Smooth muscle cell (in vitro differentiated cells): ENCODE measurements around the gene TMC4. TPM values are rescaled to one million over a fixed set of nuclear protein-coding genes. Genes with fewer than 3 reads are reported as not detected.

Source experiments
- DNase-seq: peaks from one replicate; lab custom pipeline; 2025; ENCODE audit not compliant: unreplicated experiment; lab: John Stamatoyannopoulos, UW
- H2AFZ ChIP-seq: fragments of 200-600 bp; sonication (generic); 2 replicates; pipeline ENCODE4 v1.6.0; 2016; ENCODE audit warnings: antibody characterized with exemption, low read depth, mild to moderate bottlenecking
- H3F3A ChIP-seq: fragments of 200-600 bp; sonication (generic); 2 replicates; pipeline ENCODE4 v1.6.0; 2017; ENCODE audit warnings: antibody characterized with exemption, low read depth
- H3K27ac ChIP-seq: fragments of 200-600 bp; sonication (generic); 2 replicates; pipeline ENCODE4 v1.5.1; 2016; ENCODE audit warnings: low read depth, mild to moderate bottlenecking
- H3K27me3 ChIP-seq: fragments of 200-600 bp; sonication (generic); 2 replicates; pipeline ENCODE4 v1.6.1; 2016; ENCODE audit warnings: low read depth, mild to moderate bottlenecking
- H3K36me3 ChIP-seq: fragments of 200-600 bp; sonication (generic); 2 replicates; pipeline ENCODE4 v1.5.1; 2016; ENCODE audit warnings: low read depth
- H3K4me1 ChIP-seq: fragments of 200-600 bp; sonication (generic); 2 replicates; pipeline ENCODE4 v1.5.1; 2016; ENCODE audit warnings: low read depth
- H3K4me2 ChIP-seq: fragments of 200-600 bp; sonication (generic); 2 replicates; pipeline ENCODE4 v1.6.0; 2016; ENCODE audit warnings: mild to moderate bottlenecking
- H3K4me3 ChIP-seq: fragments of 200-600 bp; sonication (generic); 2 replicates; pipeline ENCODE4 v1.5.1; 2016; ENCODE audit warnings: mild to moderate bottlenecking
- H3K79me2 ChIP-seq: fragments of 200-600 bp; sonication (generic); 2 replicates; pipeline ENCODE4 v1.6.0; 2016; ENCODE audit warnings: low read depth, mild to moderate bottlenecking
- H3K9ac ChIP-seq: fragments of 200-600 bp; sonication (generic); 2 replicates; pipeline ENCODE4 v1.6.0; 2016; ENCODE audit warnings: low read depth
- H3K9me3 ChIP-seq: fragments of 200-600 bp; sonication (generic); replicated peaks from 2 replicates; pipeline ENCODE4 v1.5.1; 2016; ENCODE audit warnings: low read depth
- H4K20me1 ChIP-seq: fragments of 200-600 bp; sonication (generic); 2 replicates; pipeline ENCODE4 v1.6.0; 2016; ENCODE audit warnings: low read depth
- WGBS: methylation state at CpG from one replicate; pipeline ENCODE4 v1.1.7; 2016; ENCODE audit warnings: low lambda C conversion rate; 5-methylcytosine and 5-hydroxymethylcytosine counted together
- polyA plus RNA-seq: library from polyadenylated mRNA; unstranded; fragments of >200 nt; fragmentation: Nextera tagmentation; extraction: Ambion mirVana; gene quantifications from 2 replicates; pipeline ENCODE4 v1.2.1, GENCODE V29; 2016
- total RNA-seq: library from RNA; depleted of rRNA; stranded (reverse); fragments of >200 nt; gene quantifications from 2 replicates; pipeline ENCODE4 v1.2.3, GENCODE V29; 2014
- TF ChIP-seq, protein P1 (sequence below): fragments of 200-600 bp; sonication (generic); IDR thresholded peaks from 2 replicates; pipeline ENCODE4 v1.5.1; 2017; ENCODE audit warnings: borderline replicate concordance, mild to moderate bottlenecking, antibody characterized with exemption; ENCODE audit not compliant: insufficient read depth, poor library complexity, severe bottlenecking

Gene TMC4
- total and polyA plus RNA-seq, 2 experiments from 2014 or later = 5.9 to 6.7 TPM

DNA sequence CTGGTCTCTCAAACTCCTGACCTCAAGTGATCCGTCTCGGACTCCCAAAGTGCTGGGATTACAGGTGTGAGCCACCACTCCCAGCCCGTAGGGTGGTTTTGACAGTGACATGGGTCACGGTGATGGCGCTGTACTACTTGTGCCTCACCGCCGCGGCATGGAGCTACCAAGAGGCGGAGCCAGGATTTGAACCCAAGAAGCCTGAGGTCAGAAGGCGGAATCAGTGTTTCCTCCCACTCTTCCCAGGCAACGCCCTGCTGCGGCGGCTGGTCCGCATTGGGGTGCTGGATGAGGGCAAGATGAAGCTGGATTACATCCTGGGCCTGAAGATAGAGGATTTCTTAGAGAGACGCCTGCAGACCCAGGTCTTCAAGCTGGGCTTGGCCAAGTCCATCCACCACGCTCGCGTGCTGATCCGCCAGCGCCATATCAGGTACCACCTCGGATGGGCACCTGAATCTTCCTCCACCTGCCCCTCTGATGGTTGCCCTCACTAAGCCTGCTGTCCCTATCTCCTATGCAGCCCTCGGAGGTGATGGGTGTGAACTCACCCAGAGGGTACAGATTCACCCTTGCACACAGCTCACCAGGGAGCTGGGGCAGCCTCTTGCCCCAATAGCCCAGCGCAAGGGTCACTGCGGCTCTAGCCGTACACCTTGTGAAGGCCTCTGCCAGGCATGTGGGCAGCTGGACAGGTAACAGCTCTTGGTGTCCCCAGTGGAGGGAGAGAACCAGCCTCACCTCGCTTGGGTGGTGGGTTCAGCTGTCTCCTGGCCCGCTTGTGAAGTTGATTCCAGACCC is 33.3 kb upstream of the TMC4 start:
- Histone ChIP-seq H3K27me3 (no peaks in the 10 kb centered on the region), H4K20me1 (peaks cover 100% of the 10 kb centered on the region), H3K4me1 (peaks cover 24% of the 10 kb centered on the region), H3K27ac (no peak overlapping the region), H3K4me2 (no peak overlapping the region), H3F3A (peaks cover 78% of the 10 kb centered on the region), H2AFZ (no peak overlapping the region), H3K4me3 (no peak overlapping the region), H3K9ac (no peak overlapping the region), H3K79me2 (peaks cover 56% of the 10 kb centered on the region), H3K36me3 (no peaks in the 10 kb centered on the region), H3K9me3 (no peaks in the 10 kb centered on the region)
- 95% methylated on average over 27 of the region's 27 CpGs for WGBS
- DNase-seq = no peak
- TF ChIP-seq, protein P1, sequence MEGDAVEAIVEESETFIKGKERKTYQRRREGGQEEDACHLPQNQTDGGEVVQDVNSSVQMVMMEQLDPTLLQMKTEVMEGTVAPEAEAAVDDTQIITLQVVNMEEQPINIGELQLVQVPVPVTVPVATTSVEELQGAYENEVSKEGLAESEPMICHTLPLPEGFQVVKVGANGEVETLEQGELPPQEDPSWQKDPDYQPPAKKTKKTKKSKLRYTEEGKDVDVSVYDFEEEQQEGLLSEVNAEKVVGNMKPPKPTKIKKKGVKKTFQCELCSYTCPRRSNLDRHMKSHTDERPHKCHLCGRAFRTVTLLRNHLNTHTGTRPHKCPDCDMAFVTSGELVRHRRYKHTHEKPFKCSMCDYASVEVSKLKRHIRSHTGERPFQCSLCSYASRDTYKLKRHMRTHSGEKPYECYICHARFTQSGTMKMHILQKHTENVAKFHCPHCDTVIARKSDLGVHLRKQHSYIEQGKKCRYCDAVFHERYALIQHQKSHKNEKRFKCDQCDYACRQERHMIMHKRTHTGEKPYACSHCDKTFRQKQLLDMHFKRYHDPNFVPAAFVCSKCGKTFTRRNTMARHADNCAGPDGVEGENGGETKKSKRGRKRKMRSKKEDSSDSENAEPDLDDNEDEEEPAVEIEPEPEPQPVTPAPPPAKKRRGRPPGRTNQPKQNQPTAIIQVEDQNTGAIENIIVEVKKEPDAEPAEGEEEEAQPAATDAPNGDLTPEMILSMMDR = no peak

DNA sequence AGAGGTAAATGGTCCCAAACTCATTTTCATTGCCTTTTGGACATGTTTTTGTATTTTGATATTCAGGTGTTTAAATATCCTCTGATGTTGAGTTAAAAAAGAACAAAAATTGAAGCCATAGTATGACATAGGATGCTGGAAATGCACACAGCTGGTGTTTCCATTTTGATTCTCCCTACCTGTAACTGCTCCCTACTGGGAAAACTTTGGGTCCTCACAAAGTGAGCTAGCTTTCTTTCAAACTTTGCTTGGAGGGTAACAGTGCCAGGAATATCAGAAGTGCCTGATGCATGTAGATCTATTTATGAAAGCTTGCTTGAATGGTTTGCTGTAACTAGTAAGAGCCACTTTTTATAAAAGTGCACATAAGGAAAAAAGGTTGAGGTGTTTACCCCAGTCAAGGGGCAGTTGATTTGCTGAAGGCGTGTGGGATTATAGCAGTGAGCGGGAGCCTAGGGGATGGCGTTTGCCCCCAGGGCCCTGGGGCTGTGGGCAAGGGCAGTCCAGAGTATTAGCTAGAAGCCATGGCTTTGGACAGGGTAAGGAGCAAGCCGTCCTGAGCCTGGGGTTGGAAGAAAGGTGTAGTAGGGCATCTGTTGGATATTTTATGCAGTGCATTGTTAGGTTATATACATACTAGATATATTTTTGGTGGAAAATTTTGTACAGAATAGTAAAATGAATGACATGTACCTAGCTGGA is 32.0 kb upstream of the TMC4 start:
- no peaks in the 10 kb centered on the region for H3K36me3 ChIP-seq
- TF ChIP-seq, protein P1 = no peak
- H4K20me1 ChIP-seq = peaks cover 89% of the 10 kb centered on the region
- no peak overlapping the region for H3K4me3 ChIP-seq
- 98% methylated on average over 4 of the region's 4 CpGs for WGBS
- H3K4me1 ChIP-seq = peaks cover 24% of the 10 kb centered on the region
- H3K27ac ChIP-seq = no peak overlapping the region
- peaks cover 71% of the 10 kb centered on the region for H3F3A ChIP-seq
- peaks cover 61% of the 10 kb centered on the region for H3K79me2 ChIP-seq
- H3K9me3 ChIP-seq = no peaks in the 10 kb centered on the region
- no peak overlapping the region for H2AFZ ChIP-seq
- H3K27me3 ChIP-seq = no peaks in the 10 kb centered on the region
- peak overlapping the region; percentile 6 for H3K4me2 ChIP-seq
- H3K9ac ChIP-seq = no peak overlapping the region
- DNase-seq = no peak

DNA sequence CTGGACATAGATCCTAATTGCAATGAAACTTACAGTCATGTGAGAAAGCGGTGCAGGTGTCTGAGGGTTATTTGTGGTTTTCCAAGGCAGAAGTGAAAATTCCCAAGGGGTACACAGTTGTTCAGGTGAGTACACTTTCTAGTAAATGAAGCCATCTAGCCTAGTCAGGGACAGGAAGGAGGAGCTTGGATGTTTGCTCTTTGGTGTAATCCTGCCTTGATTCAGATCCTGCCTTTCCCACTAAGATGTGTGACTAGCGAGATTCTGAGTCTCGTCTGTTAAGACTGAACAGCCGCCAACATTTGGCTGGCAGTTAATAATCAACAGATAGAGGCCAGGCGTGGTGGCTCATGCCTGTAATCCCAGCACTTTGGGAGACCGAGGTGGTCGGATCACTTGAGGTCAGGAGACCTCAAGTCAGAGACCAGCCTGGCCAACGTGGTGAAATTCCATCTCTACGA is 30.2 kb upstream of the TMC4 start:
- Histone ChIP-seq H3K27me3 (no peaks in the 10 kb centered on the region), H3K36me3 (no peaks in the 10 kb centered on the region), H3F3A (peaks cover 62% of the 10 kb centered on the region), H2AFZ (no peak overlapping the region), H4K20me1 (peaks cover 72% of the 10 kb centered on the region), H3K27ac (no peak overlapping the region), H3K4me2 (peak overlapping the region; percentile 89), H3K4me1 (peaks cover 21% of the 10 kb centered on the region), H3K9ac (peak overlapping the region; percentile 96), H3K79me2 (peaks cover 61% of the 10 kb centered on the region), H3K9me3 (no peaks in the 10 kb centered on the region), H3K4me3 (peak overlapping the region; percentile 72)
- no peak for DNase-seq
- WGBS = 50% methylated on average over 9 of the region's 9 CpGs
- TF ChIP-seq, protein P1 = no peak
